Head of caudate nucleus (tissue), 42 donors: ENCODE results near the gene GNG13.
"Not testable (repeated sequence)": the region's sequence is repeated elsewhere in the genome, so short reads cannot be mapped to it uniquely, and the experiment has no call there.

Source experiments
- DNase-seq, 42 donors: peaks; one replicate each; pipeline versions ENCODE4 v3.0.0 to v3.0.0-alpha.2; 2020 to 2021; ENCODE audit warnings: mixed read lengths in 7 of 42
- intact Hi-C: fragments of 100-400 bp; cut with DNase I; formaldehyde crosslinking; loops from one replicate; pipeline ENCODE4 v1.15.0; 2022

GNG13 gene

DNA sequence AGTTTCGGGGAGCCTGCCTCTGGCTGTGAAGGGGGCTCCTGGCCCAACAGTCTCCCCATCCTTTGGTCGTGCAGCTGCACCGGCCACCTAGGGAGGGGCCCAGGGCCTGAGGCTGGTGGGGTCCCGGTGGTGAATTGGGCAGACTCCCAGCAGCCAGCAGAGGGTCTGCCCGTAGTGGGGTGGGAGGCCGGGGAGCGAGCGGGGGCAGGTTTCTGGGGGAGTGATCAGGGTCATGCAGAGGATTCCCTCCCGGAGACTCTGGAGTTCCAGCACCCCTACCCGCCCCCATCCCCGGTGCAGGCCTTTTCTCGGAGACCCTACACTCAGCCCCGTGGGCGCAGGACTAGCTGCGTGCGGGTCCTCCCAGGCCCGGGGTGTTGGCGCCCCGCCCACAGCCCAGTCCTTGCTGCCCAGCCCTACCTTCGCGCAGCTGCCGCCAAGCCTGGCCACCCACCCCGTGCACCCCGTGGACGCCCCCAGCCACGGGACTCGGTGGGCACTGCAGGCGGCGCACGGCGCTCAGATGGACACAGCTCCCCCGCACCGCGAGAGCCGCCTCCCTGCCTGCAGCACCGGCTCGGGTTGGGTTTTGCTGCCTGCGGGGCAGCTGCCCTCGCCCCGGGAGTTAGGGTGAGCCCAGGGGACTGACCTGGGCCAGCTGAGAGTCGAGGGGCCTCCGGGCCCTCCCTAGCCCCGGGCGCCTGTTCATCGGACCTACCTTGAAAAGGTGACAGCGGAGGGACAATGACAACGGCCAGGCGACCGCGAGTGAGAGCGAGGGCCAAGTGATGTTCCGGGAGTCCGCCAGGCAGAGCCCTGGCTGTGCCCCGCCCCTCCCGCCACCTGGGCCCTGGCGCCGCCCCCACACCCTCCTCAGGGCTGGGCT is at the start of gene GNG13:
TSS of gene GNG13 (minus strand) at position 787 of the 886 bp plus-strand sequence. CDS start 1,657 bp downstream, outside the sequence.
- DNase-seq: no peak
- intact Hi-C loops: no loop called here

DNA sequence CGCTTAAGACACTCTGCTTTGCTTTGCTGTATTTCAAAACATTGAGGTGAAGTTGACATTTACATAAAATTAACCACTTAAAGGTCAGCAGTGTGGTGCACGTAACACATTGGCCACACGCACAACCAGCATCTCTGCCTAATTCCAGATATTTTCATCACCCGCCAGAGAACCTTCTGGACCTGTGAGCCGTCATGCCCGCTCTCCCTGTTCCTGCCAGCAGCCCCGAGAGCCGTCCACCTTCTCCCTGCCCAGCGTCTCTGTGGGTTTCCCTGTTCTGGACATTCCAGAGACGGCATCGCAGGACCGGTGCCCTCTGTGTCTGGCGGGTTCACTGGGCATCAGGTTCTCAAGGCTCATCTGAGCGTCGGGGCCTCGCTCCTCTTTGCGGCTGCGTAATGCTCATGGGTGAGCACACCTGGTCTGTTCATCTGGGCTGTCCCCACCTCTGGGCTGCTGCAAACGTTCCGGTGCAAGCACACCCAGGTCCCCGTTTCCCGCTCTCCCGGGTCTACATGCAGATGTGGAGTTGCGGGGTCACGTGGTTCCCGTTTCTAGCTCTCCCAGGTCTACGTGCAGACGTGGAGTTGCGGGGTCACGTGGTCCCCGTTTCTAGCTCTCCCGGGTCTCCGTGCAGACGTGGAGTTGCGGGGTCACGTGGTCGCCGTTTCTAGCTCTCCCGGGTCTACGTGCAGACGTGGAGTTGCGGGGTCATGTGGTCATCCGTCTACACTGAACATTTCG is 48.1 kb upstream of the GNG13 start:
- intact Hi-C loops: no loop called here
- DNase-seq: no peak

- intact Hi-C loops: no loop called here
- peak in 24 of 42 donors; percentile 27 to 81 (median 49) for DNase-seq
These were observed 47.3 kb upstream of the GNG13 start for GRCh38 chr16:847681-848445.

DNA sequence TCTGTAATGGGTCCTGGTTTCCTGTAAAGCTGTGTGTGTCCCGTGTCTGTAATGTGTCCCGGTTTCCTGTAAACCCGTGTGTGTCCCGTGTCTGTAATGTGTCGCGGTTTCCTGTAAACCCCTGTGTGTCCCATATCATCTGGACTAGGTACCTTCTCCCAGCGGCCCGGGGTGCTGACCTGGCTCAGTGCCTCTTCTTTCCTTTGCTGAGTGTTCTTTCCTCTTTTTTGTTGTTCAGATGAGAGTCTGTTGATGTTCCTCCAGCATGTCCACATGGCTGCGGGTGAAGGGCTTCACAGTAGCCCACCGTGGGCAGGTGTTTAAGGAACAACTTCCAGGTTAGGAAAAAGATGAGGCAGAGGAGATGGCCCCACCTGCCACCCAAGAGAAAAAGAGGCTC is 46.6 kb upstream of the GNG13 start:
- no peak for DNase-seq
- intact Hi-C loops: no loop called here

GRCh38 chr16:845351-845745 is 44.8 kb upstream of the GNG13 start:
- intact Hi-C loops: no loop called here
- no peak for DNase-seq

GRCh38 chr16:844638-845350 is 44.3 kb upstream of the GNG13 start:
- intact Hi-C loops: no loop called here
- DNase-seq: no peak

- no peak for DNase-seq
- intact Hi-C loops: no loop called here
These were observed 43.2 kb upstream of the GNG13 start for GRCh38 chr16:843771-844170.

- peak in 3 of 42 donors; percentile 13 to 41 (median 31) for DNase-seq
- intact Hi-C loops: no loop called here
These were observed 42.4 kb upstream of the GNG13 start for GRCh38 chr16:842711-843560.

- intact Hi-C loops: no loop called here
- peak; percentile 32 to 93 (median 72) for DNase-seq
These were observed 41.5 kb upstream of the GNG13 start for GRCh38 chr16:842061-842476.

- DNase-seq: no peak
- intact Hi-C loops: no loop called here
These were observed 41.0 kb upstream of the GNG13 start for GRCh38 chr16:841455-842060.

DNA sequence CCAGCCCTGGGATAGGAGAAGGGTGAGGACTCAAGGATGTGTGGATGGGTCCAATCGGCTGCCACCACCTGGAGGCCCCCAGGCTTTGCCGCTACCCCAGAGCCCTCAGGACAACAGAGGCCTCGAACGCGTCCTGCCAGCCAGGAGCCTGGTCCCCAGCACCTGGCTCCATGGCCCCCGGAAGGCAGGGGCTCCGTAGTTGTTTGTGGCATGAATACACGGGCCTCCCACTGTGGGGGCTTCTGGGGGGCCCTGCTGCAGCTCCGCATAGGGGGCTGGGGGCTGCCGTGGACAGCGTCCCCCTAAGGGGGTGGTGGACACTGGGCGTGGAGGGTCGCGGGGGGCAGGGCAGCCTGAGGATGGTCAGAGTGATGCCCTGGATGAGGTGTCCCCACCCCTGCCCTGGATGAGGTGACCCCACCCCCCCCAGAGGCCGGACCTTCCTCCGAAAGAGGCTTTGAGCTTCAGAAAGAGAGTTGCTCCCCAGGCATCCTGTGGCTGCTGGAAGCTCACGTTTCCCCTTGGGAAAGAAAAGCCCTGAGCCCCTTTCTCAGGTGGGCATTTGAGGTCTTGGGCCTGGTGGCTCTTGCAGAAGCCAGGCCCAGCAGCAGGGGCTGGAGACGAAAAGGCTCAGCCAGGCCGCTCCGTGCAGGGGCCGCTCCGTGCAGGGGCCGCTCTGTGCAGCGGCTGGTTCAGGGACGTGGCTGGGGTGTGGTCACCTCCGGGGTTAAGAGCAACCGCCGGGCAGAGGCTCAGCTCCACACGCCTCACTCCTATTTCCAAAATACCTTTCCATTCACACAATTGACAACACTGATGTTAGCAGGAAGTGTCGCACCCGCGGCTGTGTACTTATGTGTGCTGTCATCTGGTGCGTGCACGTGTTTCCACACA is 40.3 kb upstream of the GNG13 start:
- DNase-seq: no peak

GRCh38 chr16:839643-840408 is 39.3 kb upstream of the GNG13 start:
- no peak for DNase-seq
- intact Hi-C loops: no loop called here

More for the DNA sequence above, 40.3 kb upstream of the GNG13 start:
- intact Hi-C loops: no loop called here

- intact Hi-C loops: no loop called here
- DNase-seq: no peak
These were observed 38.2 kb upstream of the GNG13 start for GRCh38 chr16:838741-839140.

DNA sequence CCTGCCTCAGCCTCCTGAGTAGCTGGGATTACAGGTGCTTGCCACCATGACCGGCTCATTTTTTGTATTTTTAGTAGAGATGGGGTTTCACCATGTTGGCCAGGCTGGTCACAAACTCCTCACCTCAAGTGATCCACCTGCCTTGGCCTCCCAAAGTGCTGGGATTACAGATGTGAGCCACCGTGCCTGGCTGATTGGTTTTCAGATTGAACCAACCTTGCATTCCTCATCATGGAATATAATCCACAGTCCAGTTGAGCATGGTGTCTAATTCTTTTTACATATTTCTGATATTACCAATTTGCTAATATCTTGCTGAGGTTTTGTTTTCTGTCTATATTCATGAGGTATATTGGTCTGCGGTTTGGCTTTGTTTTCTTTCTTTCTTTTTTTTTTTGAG is 36.3 kb upstream of the GNG13 start:
- DNase-seq, intact Hi-C loops: not testable (repeated sequence)

DNA sequence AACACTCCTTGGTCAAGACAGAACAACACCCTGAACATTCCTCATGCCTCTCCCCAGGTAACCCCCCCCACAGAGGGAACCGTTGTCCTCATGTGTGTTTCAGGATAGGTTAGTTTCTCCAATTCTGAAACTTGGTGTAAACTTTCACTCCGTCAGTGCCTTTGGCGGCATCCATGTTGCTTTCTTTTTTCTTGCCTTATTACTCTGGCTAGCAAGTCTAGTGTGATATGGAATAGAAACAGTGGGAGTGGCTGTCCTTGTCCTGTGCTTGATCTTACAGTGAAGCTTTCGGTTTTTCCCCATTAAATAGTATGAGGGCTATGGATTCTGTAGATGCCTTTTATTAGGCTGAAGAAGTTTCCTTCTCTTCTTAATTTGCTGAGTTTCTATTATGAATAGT is 35.7 kb upstream of the GNG13 start:
- no peak for DNase-seq
- intact Hi-C loops: no loop called here

GRCh38 chr16:835373-835772 is 34.8 kb upstream of the GNG13 start:
- intact Hi-C loops: no loop called here
- no peak for DNase-seq
